OCI-LY7 (cell line): ENCODE data around the gene CAMK1.

Experiments used
- CTCF ChIP-seq: fragments of 200-600 bp; sonication (generic); conservative IDR thresholded peaks from 2 replicates; pipeline ENCODE4 v1.5.1; 2014; ENCODE audit warnings: mild to moderate bottlenecking, antibody characterized with exemption, low read length, moderate library complexity, mixed read lengths
- EZH2phosphoT487 ChIP-seq: fragments of 200-600 bp; sonication (generic); IDR thresholded peaks from 2 replicates; pipeline ENCODE4 v1.6.1; 2018; ENCODE audit warnings: low read depth, borderline replicate concordance, mild to moderate bottlenecking, mixed run types, antibody characterized with exemption, low read length, moderate library complexity, mixed read lengths

DNA sequence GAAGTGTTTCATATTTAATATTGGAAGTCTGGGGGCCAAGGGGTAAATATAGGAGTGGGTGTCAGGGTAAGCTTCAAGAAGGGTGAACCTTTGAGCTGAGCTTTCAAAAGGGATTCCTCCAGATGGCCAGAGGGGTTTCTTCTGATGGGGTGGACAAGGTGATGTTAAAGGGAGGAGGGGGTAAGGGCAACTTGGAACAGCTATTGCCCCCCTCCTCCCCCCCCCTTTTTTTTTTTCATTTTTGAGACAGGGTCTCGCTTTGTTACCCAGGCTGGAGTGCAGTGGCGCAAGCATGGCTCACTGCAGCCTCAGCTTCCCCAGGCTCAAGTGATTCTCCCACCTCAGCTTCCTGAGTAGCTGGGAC, 38.2 kb upstream of the CAMK1 start:
- TF ChIP-seq CTCF: no peak
- no peak for TF ChIP-seq EZH2phosphoT487
